ENCODE data around the gene RETSAT.

The RETSAT gene

GRCh38 chr2:85303780-85304531 is 50.4 kb downstream of the RETSAT start:
- DNase-seq: no peak

- no peak for DNase-seq
These were observed 52.2 kb downstream of the RETSAT start for GRCh38 chr2:85302121-85302520.

Data from AML-193 (cell line).